LoVo (cell line): ENCODE results near the gene PDF.

Experiments used
- DNase-seq: peaks from one replicate; pipeline ENCODE4 v3.0.0-alpha.2; 2016; ENCODE audit warnings: low spot score

Gene PDF

DNA sequence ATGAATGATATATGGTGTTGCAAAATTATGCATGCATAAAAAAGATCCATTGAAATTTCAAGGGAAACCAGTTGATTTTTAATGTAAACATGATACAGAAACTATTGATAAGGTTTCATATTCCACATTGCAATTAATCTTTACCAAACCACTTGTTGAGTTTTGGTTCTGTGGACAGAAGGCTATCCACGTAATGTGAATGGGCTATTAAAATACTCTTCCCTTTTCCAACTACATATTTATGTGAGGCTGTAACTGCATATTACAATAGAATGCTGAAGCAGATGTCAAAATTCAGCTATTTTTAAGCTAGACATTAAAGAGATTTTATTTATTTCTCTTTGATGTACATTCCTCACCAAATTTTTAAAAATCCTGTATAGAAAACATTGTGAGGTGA, 53.0 kb downstream of the PDF start:
- DNase-seq = no peak
